VCaP (cell line): Measurements from ENCODE around the gene TKFC.

Experiments
- H3K27ac ChIP-seq: fragments of 450-650 bp; 2 replicates; pipeline ENCODE4 v1.5.1; 2017
- CTCF ChIP-seq: fragments of 450-650 bp; conservative IDR thresholded peaks from 2 replicates; pipeline ENCODE4 v1.5.1; 2017; ENCODE audit warnings: mild to moderate bottlenecking, moderate library complexity

TKFC gene

GRCh38 chr11:61370349-61371005 lies 37.4 kb downstream of the TKFC start:
- TF ChIP-seq CTCF, result no peak
- peak overlapping the region; percentile 96 for H3K27ac ChIP-seq

GRCh38 chr11:61372659-61373420 lies 39.8 kb downstream of the TKFC start:
- TF ChIP-seq CTCF, result no peak
- H3K27ac ChIP-seq, result peak overlapping the region; percentile 85

GRCh38 chr11:61375761-61376108 lies 42.7 kb downstream of the TKFC start:
- peak overlapping the region; percentile 85 for H3K27ac ChIP-seq
- no peak for TF ChIP-seq CTCF

GRCh38 chr11:61377461-61378160 lies 44.6 kb downstream of the TKFC start:
- peak overlapping the region; percentile 85 for H3K27ac ChIP-seq
- no peak for TF ChIP-seq CTCF

- TF ChIP-seq CTCF, result no peak
Measured at GRCh38 chr11:61378713-61379313, 45.8 kb downstream of the TKFC start.

GRCh38 chr11:61380884-61381283 lies 47.9 kb downstream of the TKFC start:
- no peak for TF ChIP-seq CTCF

More at GRCh38 chr11:61378713-61379313, 45.8 kb downstream of the TKFC start:
- no peak overlapping the region; the same call in 1 of the 2 replicates for H3K27ac ChIP-seq

GRCh38 chr11:61383859-61384258 lies 50.8 kb downstream of the TKFC start:
- H3K27ac ChIP-seq, result peak overlapping the region; percentile 5; the same call in 1 of the 2 replicates

More at GRCh38 chr11:61380884-61381283, 47.9 kb downstream of the TKFC start:
- no peak overlapping the region for H3K27ac ChIP-seq
